Measurements from ENCODE around the gene LMNB1.

Gene LMNB1

GRCh38 chr5:126857472-126858410 is 80.8 kb downstream of the LMNB1 start:
- no peak for FAIRE-seq

- no peak for FAIRE-seq
These were observed 81.5 kb downstream of the LMNB1 start for GRCh38 chr5:126858441-126858840.

- FAIRE-seq: no peak
These were observed 86.5 kb downstream of the LMNB1 start for GRCh38 chr5:126863402-126863801.

- FAIRE-seq: no peak
These were observed 87.2 kb downstream of the LMNB1 start for GRCh38 chr5:126864042-126864688.

GRCh38 chr5:126865299-126865698 is 88.4 kb downstream of the LMNB1 start:
- FAIRE-seq: no peak

- FAIRE-seq: no peak
These were observed 90.1 kb downstream of the LMNB1 start for GRCh38 chr5:126866851-126867636.

GRCh38 chr5:126868338-126869004 is 91.5 kb downstream of the LMNB1 start:
- no peak for FAIRE-seq

- FAIRE-seq: no peak
These were observed 92.1 kb downstream of the LMNB1 start for GRCh38 chr5:126869005-126869451.

GRCh38 chr5:126871441-126871840 is 94.5 kb downstream of the LMNB1 start:
- FAIRE-seq: no peak

- FAIRE-seq: no peak
These were observed 95.8 kb downstream of the LMNB1 start for GRCh38 chr5:126872561-126873354.

- FAIRE-seq: no peak
These were observed 98.4 kb downstream of the LMNB1 start for GRCh38 chr5:126875303-126875785.

- FAIRE-seq: no peak
These were observed 100.7 kb downstream of the LMNB1 start for GRCh38 chr5:126877602-126878001.

GRCh38 chr5:126878085-126878484 is 101.1 kb downstream of the LMNB1 start:
- no peak for FAIRE-seq

- no peak for FAIRE-seq
These were observed 101.7 kb downstream of the LMNB1 start for GRCh38 chr5:126878634-126879033.

- FAIRE-seq: no peak
These were observed 105.1 kb downstream of the LMNB1 start for GRCh38 chr5:126881821-126882600.

GRCh38 chr5:126883564-126884245 is 106.8 kb downstream of the LMNB1 start:
- no peak for FAIRE-seq

- FAIRE-seq: no peak
These were observed 107.4 kb downstream of the LMNB1 start for GRCh38 chr5:126884269-126884819.

All from A204.1 (cell line).